GM21367 (cell line): Measurements from ENCODE around the gene GAL3ST2.
"Not testable (repeated sequence)": the region's sequence is repeated elsewhere in the genome, so short reads cannot be mapped to it uniquely, and the experiment has no call there.

Experiments used
- ATAC-seq: cut with Tn5 transposase; IDR thresholded peaks from one replicate; pipeline ENCODE4 v1.9.1; 2021; ENCODE audit not compliant: unreplicated experiment

The GAL3ST2 gene

GRCh38 chr2:241776336-241777169 is at the start of gene GAL3ST2:
Gene GAL3ST2 (plus strand): TSS chr2:241776822. CDS start chr2:241776956, 134 bp downstream.
- ATAC-seq = no peak

GRCh38 chr2:241728000-241728399 is 48.6 kb upstream of the GAL3ST2 start:
- ATAC-seq = no peak

- ATAC-seq = no peak
Measured at GRCh38 chr2:241728627-241729026, 48.0 kb upstream of the GAL3ST2 start.

- ATAC-seq = no peak
Measured at GRCh38 chr2:241729868-241730267, 46.8 kb upstream of the GAL3ST2 start.

DNA sequence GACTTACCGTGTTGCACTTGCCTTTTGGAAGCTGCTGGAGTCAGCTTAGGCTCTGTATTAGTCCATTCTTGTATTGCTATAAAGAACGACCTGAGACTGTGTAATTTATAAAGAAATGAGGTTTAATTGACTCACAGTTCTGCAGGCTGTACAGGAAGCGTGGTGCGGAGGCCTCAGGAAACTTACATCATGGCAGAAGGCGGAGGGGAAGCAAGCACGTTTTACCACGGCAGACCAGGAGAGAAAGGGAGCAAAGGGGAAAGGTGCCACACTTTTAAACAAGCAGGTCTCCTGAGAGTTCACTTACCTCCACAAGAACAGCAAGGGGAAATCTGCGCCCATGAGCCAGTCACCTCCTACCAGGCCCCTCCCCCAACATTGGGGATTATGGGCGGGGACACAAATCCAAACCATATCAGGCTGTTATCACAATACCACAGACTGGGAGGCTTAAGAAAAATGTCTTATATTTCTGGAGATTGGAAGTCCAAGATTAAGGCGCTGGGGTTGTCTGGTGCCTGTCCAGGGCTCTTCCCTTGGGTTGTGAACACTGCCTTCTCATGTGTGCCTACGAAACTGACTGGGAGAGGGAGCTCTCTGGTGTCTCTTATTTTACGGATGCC is 45.8 kb upstream of the GAL3ST2 start:
- no peak for ATAC-seq

DNA sequence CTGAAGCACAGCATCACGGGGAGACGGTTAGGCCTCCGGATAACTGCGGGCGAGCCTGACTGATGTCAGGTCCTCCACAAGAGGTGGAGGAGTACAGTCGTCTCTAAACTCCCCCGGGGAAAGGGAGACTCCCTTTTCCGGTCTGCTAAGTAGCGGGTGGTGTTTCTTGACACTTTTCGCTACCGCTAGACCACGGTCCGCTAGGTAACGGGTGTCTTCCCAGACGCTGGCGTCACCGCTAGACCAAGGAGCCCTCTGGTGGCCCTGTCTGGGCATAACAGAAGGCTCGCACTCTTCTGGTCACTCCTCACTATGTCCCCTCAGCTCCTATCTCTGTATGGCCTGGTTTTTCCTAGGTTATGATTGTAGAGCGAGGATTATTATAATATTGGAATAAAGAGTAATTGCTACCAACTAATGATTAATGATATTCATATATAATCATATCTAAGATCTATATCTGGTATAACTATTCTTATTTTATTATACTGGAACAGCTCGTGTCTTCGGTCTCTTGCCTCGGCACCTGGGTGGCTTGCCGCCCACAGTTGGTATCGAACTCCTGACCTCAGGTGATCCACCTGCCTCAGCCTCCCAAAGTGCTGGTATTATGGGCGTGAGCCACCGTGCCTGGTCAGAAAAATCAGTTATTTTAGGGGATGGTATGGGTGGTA is 44.0 kb upstream of the GAL3ST2 start:
- ATAC-seq = not testable (repeated sequence)

DNA sequence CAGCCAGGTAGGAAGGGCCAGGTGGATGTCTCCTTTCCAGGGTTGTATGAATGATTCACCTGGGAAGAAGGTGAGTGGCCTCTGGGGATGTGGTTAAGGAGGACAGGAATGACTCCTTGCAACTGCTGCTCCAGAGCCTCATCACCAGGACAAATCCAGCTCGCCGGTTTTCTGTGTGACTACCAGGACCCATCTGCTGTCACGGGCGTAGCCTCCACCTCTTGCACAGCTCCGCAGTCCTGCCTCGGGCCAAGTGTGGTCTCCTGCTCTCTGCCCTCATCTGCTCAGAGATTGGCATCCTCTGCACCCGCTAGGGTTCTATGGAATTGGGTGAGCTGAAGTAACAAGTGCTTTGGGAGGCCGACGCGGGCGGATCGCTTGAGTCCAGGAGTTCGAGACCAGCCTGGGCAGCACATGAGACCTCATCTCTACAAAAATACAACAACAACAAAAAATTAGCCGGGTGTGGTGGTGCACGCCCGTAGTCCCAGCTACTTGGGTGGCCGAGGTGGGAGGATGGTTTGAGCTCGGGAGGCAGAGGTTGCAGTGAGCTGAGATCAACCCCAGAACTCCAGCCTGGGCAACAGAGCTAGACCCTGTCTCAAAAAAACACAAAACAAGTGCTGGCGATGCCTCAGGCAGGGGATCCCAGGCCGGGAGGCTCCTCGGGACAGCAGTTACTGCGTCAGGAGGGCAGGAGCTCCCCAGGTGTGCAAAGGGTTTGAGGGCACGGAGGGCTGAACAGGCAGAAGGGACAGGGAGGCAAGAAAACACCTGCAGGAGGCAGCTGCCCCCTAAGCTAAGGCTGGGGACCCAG is 43.0 kb upstream of the GAL3ST2 start:
- ATAC-seq = no peak

GRCh38 chr2:241734208-241734466 is 42.5 kb upstream of the GAL3ST2 start:
- peak; percentile 28 for ATAC-seq

GRCh38 chr2:241734467-241735208 is 42.0 kb upstream of the GAL3ST2 start, which contains the start of gene D2HGDH:
Gene D2HGDH (plus strand): TSS chr2:241734630. CDS start chr2:241735225, 595 bp downstream.
- ATAC-seq = peak; percentile 77

DNA sequence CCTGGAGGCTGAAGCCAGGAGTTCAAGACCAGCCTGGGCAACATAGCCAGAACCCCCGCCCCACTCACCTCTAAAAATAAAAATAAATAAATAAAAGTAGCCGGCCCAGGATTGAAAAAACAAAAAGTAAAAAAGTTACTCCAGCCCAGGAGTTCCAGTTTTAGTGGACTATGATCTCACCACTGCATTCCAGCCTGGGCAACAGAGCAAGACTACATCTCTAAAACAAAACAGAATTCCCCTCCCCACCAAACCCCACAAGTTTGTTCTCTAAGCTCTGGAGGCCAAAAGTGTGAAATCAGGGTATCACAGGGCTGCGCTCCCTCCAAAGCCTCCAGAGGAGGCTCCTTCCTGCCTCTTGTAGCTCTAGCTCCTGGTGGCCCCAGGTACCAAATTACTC is 40.5 kb upstream of the GAL3ST2 start:
- no peak for ATAC-seq

- ATAC-seq = no peak
Measured at GRCh38 chr2:241738040-241738686, 38.5 kb upstream of the GAL3ST2 start.

GRCh38 chr2:241739177-241739576 is 37.4 kb upstream of the GAL3ST2 start:
- no peak for ATAC-seq

DNA sequence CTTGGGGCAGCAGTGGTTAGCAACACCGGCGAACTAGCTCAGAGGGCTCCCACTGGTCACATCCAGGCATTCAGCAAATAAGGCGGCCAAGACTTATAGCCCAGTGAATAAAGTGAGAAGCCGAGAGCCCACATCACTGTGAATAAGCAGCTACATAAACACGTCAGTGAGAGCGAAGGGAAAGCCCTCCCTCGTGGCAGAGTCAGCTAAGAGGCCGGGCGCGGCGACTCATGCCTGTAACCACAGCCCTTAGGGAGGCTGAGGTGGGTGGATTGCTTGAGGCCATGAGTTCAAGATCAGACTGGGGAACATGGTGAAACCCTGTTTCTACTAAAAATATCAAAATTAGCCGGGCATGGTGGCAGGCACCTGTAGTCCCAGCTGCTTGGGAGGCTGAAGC is 37.0 kb upstream of the GAL3ST2 start:
- no peak for ATAC-seq

GRCh38 chr2:241741016-241741415 is 35.6 kb upstream of the GAL3ST2 start:
- no peak for ATAC-seq

DNA sequence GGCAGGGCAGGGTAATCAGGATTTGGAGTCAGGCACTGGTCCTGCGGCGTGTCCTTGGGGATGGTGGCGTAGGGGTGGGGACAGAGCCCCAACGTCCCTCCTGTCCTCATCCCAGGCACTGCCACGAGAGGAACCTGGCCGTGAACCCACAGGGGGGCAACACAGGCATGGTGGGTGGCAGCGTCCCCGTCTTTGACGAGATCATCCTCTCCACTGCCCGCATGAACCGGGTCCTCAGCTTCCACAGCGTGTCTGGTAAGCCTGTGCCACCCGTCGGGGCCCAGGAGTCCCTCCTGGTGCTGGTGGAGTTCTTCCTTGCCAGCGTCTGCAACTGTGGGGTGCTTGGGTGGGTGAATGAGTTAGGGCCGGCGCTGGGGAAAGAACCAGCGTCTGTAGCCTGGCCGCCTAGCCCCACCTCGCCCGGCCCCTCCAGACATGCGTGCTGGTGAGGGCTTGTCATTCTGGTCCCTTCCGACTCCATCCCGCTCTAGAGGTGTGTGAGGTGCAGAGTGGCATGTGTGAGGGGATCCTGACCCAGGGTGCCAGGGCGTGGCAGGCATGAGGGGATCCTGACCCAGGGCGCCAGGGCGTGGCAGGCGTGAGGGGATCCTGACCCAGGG is 34.2 kb upstream of the GAL3ST2 start:
- no peak for ATAC-seq

GRCh38 chr2:241743008-241743407 is 33.6 kb upstream of the GAL3ST2 start:
- not testable (repeated sequence) for ATAC-seq

- no peak for ATAC-seq
Measured at GRCh38 chr2:241743620-241744019, 33.0 kb upstream of the GAL3ST2 start.

DNA sequence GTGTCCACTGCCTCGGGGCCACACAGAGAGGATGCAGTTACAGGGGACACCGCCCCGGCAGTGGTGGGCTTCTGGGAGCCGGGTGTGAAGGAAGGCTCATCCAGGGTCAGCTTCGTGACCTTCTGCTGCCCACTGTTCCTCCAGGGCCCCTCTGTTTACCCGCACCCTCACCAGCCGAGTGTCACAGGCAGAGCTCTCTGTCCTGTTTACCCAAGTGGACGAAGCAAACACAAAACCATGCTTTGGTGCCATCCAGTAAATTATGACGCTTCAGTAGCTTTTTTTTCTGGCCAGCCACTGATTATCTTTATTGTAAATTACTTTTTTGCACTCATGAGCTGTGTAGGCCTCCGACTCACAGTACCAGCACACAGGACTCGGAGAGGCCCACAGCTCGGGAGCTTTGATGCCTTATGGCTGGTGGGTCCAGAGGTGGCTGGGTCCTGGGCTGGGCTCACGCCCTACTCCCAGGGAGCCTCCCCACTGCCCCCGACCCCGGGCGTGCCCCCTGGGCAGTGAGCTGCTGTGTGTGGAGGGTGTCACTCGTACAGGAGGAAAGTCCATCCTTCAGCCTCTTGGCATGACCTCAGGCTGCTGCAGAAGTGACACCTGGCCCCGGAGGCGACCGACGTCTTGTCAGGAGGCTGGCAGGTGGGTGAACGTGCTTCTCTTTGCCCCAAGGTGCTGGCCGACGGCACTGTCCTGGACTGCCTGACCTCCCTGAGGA is 32.4 kb upstream of the GAL3ST2 start:
- no peak for ATAC-seq

- ATAC-seq = no peak
Measured at GRCh38 chr2:241745276-241745675, 31.3 kb upstream of the GAL3ST2 start.
